22Rv1 (cell line): ENCODE data around the gene TBC1D1.

Experiments used
- ZFX ChIP-seq: fragments of 450-650 bp; IDR thresholded peaks from 2 replicates; pipeline ENCODE4 v1.6.1; 2017; ENCODE audit warnings: antibody characterized with exemption, borderline replicate concordance
- TF ChIP-seq, protein P1 (sequence below): fragments of 450-650 bp; IDR thresholded peaks from 2 replicates; pipeline ENCODE4 v1.5.1; 2017; ENCODE audit warnings: mild to moderate bottlenecking

GRCh38 chr4:38099020-38099600 is 208.2 kb downstream of the TBC1D1 start:
- no peak for TF ChIP-seq ZFX
- TF ChIP-seq, protein P1, sequence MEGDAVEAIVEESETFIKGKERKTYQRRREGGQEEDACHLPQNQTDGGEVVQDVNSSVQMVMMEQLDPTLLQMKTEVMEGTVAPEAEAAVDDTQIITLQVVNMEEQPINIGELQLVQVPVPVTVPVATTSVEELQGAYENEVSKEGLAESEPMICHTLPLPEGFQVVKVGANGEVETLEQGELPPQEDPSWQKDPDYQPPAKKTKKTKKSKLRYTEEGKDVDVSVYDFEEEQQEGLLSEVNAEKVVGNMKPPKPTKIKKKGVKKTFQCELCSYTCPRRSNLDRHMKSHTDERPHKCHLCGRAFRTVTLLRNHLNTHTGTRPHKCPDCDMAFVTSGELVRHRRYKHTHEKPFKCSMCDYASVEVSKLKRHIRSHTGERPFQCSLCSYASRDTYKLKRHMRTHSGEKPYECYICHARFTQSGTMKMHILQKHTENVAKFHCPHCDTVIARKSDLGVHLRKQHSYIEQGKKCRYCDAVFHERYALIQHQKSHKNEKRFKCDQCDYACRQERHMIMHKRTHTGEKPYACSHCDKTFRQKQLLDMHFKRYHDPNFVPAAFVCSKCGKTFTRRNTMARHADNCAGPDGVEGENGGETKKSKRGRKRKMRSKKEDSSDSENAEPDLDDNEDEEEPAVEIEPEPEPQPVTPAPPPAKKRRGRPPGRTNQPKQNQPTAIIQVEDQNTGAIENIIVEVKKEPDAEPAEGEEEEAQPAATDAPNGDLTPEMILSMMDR: no peak
